C1 segment of cervical spinal cord (tissue), 14 donors: ENCODE results near the gene MED12L.
"Not testable (repeated sequence)": the region's sequence is repeated elsewhere in the genome, so short reads cannot be mapped to it uniquely, and the experiment has no call there.

Experiments used
- DNase-seq, 14 donors: peaks; one replicate each; lab custom pipeline; 2025; lab: John Stamatoyannopoulos, UW

MED12L gene, protein sequence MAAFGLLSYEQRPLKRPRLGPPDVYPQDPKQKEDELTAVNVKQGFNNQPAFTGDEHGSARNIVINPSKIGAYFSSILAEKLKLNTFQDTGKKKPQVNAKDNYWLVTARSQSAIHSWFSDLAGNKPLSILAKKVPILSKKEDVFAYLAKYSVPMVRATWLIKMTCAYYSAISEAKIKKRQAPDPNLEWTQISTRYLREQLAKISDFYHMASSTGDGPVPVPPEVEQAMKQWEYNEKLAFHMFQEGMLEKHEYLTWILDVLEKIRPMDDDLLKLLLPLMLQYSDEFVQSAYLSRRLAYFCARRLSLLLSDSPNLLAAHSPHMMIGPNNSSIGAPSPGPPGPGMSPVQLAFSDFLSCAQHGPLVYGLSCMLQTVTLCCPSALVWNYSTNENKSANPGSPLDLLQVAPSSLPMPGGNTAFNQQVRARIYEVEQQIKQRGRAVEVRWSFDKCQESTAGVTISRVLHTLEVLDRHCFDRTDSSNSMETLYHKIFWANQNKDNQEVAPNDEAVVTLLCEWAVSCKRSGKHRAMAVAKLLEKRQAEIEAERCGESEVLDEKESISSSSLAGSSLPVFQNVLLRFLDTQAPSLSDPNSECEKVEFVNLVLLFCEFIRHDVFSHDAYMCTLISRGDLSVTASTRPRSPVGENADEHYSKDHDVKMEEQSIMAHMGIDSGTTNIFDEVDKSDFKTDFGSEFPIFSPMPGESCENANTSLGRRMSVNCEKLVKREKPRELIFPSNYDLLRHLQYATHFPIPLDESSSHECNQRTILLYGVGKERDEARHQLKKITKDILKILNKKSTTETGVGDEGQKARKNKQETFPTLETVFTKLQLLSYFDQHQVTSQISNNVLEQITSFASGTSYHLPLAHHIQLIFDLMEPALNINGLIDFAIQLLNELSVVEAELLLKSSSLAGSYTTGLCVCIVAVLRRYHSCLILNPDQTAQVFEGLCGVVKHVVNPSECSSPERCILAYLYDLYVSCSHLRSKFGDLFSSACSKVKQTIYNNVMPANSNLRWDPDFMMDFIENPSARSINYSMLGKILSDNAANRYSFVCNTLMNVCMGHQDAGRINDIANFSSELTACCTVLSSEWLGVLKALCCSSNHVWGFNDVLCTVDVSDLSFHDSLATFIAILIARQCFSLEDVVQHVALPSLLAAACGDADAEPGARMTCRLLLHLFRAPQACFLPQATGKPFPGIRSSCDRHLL (N-terminal part only)

GRCh38 chr3:151085227-151085888 lies at the start of gene MED12L:
Gene MED12L (plus strand): TSS chr3:151085664. CDS start chr3:151086927, 1,263 bp downstream.
- peak in 12 of 14 donors; percentile 13 to 73 (median 44) for DNase-seq

GRCh38 chr3:151037746-151038477 lies 47.6 kb upstream of the MED12L start:
- DNase-seq = no peak

GRCh38 chr3:151044706-151045105 lies 40.8 kb upstream of the MED12L start:
- no peak for DNase-seq

- no peak for DNase-seq
Observed at GRCh38 chr3:151047636-151048035, 37.8 kb upstream of the MED12L start.

DNA sequence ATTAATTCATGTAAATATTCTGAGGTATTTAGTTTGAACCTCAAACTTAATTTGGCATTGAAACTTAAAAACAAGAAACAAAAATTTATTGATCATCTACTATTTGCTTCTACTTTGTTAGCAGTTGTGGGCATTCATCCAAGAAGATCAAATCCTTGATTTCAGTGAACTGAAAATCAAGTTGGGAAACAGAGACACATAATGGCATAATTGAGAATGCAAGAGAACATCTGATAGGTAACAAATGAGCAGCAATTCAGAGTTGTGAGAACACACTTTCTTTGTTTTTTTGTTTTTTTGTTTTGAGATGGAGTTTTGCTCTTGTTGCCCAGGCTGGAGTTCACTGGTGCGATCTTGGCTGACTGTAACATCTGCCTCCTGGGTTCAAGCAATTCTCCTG lies 33.9 kb upstream of the MED12L start:
- no peak for DNase-seq

- no peak for DNase-seq
Observed at GRCh38 chr3:151052346-151052745, 33.1 kb upstream of the MED12L start.

GRCh38 chr3:151052756-151053155 lies 32.7 kb upstream of the MED12L start:
- no peak for DNase-seq

DNA sequence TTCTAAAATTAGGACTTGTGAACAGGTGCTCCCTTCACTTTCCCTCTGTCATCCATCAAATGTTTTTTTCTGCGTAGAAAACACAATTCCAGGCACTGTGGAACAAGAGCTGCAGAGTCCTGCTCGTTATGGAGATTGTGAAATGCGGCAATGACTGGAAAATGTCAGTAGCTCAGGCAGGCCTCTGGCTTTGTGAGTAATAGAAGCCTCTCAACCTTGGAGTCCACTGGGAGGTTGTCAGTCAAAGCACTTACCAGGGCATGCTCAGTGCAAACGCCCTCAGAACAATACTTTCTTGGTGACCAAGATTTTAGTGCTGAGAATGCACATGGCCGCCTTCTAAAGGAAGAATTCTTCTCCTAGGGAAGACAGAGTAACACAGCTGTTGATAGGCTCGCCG lies 26.7 kb upstream of the MED12L start:
- no peak for DNase-seq

DNA sequence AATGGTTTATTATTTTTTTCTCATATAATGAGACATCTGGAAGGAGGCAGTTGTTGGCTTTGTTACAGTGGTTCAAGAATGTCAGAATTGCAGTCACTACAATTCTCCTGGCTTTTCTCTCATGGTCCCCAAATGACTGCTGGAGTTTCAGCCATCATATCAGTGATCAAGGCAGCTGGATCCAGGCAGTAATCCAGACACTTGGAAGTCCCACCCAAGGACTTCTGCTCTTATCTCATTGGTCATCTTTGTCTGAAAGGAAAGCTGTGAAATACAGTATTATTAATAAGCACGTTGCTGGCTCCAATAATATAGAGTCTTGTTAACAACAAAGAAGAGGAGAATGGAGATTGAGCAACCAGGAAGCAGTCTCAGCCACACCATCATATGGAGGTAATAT lies 22.9 kb upstream of the MED12L start:
- DNase-seq = no peak

GRCh38 chr3:151067158-151067557 lies 18.3 kb upstream of the MED12L start:
- DNase-seq = no peak

GRCh38 chr3:151072842-151073241 lies 12.6 kb upstream of the MED12L start:
- not testable (repeated sequence) for DNase-seq

GRCh38 chr3:151074256-151074655 lies 11.2 kb upstream of the MED12L start:
- no peak for DNase-seq

GRCh38 chr3:151075869-151076562 lies 9.4 kb upstream of the MED12L start:
- DNase-seq = no peak

- DNase-seq = no peak
Observed at GRCh38 chr3:151076626-151077025, 8.8 kb upstream of the MED12L start.

GRCh38 chr3:151081082-151081481 lies 4.4 kb upstream of the MED12L start:
- not testable (repeated sequence) for DNase-seq

- DNase-seq = no peak
Observed at GRCh38 chr3:151082880-151083838, 2.3 kb upstream of the MED12L start.

DNA sequence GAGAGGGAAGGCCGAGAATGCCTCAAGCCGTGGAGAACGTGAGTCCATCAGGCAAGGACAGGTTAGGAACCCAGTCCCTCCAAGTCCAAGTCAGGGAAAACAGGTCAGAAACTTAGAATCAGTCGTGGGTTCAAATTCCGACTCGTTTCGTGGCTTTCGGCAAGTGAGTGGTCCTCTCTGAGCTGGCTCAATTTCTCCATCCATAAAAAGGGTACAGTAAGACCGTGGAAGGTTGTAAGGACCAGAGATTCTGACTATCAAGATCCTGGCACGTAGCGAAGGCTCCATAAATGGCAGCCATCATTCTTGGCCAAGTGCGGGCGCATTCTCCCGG lies 604 bp upstream of the MED12L start:
- no peak for DNase-seq

- DNase-seq = peak in 5 of 14 donors; percentile 34 to 64 (median 40)
Observed at GRCh38 chr3:151085889-151086483, 522 bp downstream of the MED12L start.
